Suppressor macrophage (primary cell): Measurements from ENCODE around the gene NF2.

Experiments used
- DNase-seq, 4 experiments: peaks; one replicate each; pipeline ENCODE4 v3.0.0-alpha.2; 2020 to 2022

NF2 gene

DNA sequence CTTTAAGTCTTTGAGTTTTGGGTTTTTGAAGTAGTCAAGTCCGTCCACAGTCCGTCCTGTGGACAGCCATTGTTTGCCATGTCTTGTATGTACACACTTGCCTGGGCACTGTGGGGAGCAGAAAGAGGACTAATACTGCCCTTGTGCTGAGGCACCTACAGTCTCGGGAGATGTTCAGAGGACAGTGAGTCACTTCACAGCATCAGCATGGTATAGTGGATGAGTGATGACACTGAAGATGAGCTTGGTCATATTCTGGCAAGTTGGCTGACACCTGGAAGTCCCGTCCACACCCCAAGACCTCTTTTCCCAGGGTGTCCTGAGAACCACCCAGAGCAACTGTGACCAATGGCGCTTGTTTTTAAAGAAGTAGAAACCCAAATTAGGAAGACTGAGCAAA, 29.2 kb downstream of the NF2 start:
- DNase-seq: no peak

DNA sequence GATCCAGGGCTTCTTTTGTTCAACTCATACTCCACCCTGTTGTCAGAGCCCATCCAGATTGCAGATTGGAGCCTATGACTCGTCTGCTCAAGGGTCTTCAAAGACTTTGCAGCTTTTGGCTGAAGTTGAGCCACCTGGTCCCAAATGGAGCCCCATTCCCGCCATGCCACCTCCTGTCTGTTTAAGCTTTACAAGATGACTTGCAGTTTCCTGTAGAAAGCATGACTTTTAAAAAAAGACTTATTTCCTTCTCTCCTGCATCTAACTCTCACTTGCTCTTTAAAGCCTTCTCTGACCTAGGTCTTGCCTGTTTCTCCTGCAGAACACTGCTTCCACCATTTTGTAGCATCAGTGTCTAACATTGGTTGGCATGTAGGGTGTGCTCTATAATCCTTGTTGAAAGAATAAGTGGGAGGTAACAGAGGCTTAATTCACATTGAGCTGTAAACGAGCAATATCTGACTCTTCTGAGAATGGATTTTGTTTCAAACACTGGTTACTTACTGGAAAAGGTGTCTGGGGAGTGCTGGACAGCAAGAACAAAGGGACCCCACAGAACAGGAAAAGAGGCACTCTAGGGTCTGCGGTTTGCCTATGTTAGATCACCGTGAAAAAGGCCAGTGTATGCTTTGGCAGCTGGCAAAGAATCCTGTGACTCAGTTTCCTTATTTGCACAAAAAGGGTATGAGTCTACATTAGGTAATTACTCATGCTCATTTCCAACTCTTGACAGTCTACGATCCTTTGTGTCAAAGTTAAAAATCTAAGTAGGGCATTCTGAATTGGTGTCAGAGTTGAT, 30.3 kb downstream of the NF2 start:
- DNase-seq: no peak

DNA sequence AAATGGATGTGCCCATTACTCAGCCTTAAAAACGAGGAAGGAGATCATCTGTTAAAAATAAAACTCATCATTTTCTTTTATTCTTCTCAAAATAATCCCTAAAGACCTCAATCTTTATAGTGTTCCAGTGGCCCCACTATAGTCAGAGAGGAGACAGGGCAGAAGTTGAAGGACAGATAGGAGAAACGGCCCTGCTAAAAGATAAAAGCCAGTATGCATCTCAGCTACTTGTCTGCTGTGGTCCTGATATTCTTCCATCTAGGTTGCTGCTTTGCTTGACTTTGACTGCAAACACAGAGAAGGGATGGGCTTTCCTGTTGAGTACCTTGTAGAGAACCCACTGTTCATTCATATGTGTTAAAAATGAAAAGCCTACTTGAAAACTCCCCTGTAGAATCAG, 31.4 kb downstream of the NF2 start:
- DNase-seq: no peak

DNA sequence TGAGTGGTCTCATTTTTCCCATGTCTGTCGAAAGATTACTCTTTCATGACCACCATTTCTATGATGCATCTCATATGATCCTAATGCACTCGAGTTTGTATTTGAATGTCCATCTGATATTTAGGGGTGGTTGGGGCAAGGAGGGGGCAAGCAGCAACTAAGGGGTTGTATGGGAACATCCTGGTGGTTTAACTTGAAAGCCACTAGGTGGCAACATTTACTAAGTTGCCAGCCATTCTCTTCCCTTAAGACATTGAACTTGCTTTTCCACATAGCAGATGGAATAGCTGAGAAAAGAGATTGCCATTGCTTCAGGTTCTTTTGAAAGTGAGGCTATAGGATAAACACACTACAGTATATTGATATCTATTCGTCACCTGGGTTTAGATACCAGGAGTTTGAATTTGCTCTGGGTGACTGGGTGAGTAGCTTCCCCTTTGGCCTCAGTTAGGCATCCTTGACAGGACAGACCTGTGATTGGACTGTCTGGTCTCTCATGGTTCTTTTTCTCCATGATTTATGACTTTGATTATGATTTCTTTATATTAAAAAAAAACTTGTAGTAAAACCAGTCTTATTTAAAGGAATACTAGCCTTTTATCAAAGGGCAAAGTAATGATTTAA, 32.4 kb downstream of the NF2 start:
- DNase-seq: peak; percentile 31 to 70 (median 54)

DNA sequence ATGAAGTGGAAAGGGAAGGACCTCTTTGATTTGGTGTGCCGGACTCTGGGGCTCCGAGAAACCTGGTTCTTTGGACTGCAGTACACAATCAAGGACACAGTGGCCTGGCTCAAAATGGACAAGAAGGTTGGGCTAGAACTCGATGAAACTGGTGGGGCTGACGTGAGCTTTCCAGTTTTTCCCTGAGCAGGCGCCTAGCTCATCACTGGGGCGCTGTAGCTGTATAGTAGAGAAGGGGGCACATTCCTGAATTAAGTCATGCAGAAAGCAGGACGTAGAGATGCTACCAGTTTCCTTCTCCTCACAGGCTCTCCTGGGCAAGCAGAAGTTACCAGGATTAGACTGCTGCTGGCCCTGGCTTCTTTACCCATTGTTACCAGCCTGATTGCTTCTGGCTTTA, 33.3 kb downstream of the NF2 start:
- no peak for DNase-seq

DNA sequence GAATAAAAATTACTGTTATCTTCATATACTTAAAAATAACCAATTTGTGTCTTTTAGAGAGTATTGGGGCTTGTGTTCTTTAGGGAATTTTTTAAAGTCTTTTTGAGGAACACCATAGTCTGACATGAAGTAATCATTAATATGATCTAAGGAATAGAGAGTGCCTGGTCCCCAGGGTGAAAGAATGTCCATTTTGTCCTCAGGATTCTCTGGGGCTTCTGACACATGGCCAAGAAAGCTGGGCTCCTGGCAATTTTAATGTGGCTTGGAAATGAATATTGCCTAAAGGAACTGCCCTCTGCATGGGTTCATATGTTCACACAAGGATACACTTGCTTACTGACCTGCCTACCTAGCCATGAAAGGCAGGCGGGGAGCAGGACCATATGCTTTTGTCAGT, 33.7 kb downstream of the NF2 start:
- DNase-seq: no peak

DNA sequence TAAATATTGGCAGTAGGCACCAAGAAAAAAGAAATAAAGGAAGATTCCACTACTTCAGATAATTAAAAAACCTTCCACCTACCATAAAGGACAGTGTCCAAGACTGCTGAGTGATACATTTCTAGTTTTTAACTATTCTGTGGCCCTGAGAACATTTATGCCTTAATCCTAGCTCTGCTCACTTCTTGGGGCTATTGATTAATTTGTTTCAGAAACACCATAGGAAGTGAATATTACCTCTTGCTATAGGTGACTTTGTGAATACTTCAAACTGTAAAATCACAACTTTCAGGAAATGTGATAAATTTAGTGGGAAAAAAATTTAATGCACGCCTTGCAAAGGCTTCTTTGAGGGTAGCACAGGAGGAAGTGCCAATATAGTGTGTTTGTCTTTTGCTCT, 35.2 kb downstream of the NF2 start:
- DNase-seq: no peak

DNA sequence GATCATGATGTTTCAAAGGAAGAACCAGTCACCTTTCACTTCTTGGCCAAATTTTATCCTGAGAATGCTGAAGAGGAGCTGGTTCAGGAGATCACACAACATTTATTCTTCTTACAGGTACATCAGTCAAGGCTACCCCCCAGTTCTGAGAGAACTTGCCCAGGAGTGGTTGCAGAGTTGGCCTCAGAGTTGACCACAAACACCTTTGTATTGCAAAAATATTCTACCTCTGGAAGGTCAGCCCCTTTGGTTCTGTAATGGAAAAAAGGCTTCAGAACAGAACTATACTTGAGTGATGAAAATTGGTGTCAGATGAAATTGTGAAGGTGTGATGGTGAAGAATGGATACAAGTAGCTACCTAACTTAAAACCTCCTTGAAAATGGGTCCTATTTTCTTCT, 35.7 kb downstream of the NF2 start:
- DNase-seq: no peak

DNA sequence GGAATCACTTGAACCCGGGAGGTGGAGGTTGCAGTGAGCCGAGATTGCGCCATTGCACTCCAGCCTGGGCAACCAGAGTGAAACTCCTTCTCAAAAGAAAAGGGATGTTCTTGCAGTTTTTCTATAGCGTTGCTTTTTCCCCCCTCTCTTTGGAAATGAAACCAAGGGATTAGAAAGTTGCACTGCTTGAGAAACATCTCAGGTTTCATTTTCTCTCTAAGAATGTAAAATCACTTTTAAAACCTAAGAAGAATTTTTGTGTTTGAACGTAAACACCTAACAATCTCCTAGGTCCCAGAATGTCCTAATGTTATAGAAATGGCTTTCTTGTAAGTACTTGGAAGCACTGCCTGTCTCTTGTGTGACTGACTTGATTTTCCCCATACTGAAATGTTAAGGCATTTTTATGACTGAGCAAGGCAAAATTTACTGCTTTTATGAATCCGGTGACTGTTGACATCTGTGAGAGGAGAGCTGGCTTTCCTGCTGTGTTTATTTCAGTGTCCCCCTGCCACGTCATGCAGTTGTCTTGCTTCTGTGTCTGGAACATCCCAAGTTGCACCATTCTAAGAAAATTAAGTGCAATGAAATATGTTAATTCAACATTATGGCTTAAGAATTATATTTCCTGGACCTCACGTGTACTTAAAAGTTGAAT, 37.7 kb downstream of the NF2 start:
- peak in 2 of 4 experiments; percentile 33 to 56 for DNase-seq

DNA sequence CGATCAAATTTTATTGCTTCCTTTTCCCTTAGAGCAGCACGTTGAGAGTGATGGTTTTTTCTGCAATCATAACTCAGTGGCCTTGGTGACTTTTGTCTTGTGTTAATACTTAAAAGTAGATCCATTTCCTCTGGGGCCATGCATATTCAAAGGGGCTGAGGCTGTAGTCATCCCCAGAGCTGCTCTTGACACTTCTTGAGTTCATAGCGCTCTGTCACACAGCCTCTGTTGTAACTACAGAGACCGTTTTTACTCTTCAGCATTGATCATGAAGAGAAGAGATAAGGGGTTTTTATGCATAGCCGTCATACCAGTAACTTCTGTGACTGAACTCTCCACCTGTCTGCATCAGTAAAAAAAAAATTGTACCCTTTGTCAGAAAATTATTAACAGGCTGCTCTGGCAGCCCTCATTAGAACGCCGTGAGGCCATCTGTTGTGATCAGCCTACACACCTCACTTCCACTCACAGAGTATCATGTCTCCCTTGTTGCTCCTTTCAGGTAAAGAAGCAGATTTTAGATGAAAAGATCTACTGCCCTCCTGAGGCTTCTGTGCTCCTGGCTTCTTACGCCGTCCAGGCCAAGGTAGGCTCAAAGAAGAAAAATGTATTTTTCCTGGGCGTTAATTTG, 38.4 kb downstream of the NF2 start:
- no peak for DNase-seq

DNA sequence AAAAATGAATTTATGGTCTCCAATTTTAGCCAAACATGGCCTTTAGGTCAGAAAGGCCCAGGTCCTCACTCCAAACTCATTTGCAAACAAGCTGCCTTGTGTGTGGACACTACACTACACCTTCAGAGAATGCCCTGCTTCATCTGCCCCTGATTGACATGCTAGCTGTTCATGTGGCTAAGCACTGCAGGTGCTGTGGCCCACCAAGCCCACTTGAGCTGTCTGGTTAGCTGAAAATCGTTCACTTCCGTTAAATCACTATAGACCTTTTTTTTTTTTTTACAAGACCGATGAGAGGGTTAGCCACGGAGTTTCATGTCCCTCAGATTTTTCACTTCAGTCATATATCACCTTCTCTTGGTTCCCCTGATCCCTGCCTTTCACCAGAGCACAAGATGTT, 39.3 kb downstream of the NF2 start:
- no peak for DNase-seq

DNA sequence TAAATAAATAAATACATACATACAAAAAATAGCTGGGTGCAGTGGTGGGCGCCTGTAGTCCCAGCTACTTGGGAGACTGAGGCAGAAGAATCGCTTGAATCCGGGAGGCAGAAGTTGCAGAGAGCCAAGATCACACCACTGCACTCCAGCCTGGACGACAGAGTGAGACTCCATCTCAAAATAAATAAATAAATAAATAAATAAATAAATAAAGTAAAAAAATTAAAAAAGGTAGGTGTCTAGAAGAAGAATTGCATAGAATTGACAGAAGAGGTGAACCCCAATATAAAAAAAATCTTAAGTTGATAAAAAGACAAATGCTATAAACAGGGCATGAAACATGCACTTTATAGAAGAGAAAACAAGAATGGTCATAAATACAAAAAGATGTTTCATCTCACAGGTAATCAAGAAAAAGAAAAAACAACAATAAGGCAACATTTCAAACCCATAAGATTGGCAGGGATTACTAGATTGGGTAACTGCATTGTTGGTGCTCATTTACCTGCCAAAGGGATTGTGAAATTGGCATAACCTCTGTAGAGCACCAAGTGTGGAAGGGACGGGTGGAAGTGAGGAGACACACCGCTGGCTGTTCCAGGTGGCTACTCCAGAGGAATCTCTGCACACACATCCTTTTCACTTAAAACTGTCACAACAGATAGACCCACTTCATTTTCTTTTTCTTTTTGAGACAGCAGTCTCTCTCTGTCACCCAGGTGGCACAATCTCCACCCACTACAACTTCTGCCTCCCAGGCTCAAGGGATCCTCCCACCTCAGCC, 44.7 kb downstream of the NF2 start:
- DNase-seq: no peak

DNA sequence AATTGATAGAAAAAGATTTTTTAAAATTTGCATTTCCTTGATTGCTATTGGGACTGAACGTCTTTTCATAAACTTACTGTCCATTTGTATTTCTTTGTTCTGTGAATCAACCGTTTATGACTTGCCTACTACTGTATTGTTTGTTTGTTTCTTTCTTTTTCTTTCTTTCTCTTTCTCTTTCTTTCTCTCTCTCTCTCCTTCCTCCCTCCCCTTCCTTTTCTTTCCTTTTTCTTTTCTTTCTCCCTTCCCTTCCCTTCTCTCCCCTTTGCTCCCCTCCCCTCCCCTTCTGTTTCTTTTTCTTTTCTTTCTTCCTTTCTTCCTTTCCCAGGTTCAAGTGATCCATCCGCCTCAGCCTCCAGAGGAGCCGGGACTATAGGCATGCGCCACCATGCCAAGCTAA, 46.9 kb downstream of the NF2 start:
- no peak for DNase-seq

DNA sequence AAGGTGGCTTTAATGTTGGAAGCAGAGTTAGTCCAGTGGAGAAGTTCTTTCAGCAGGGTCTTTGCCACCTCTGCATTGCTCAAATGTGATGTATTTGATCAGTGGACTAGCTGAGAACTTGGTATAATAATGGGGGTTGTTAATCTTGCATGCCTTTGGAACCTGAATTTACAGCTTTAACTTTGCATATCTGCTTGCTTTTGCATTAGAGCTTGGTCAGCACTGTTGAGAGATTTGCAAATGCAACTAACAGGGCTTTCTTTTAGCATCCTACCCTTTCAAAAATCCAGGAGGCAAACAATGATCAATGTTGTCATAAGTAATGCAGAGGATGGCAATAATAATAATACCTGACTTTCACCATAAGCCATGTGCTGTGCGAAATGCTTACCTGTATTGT, 48.2 kb downstream of the NF2 start:
- DNase-seq: no peak

DNA sequence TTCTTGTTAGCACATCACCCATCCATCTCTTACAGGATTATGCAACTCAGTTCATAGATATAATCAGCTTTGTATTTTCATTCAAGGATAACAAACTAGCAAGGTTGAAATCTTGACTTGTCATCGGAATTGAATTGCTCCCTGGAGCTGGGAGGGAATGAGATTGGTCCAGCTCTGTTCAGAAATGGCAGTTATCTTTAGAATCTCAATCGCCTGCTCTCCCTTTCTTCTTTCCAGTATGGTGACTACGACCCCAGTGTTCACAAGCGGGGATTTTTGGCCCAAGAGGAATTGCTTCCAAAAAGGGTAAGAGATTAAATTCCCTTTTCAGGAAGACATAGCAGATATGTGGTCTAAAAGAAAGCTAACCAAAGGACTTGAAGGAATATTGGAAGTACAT, 51.0 kb downstream of the NF2 start:
- DNase-seq: no peak

DNA sequence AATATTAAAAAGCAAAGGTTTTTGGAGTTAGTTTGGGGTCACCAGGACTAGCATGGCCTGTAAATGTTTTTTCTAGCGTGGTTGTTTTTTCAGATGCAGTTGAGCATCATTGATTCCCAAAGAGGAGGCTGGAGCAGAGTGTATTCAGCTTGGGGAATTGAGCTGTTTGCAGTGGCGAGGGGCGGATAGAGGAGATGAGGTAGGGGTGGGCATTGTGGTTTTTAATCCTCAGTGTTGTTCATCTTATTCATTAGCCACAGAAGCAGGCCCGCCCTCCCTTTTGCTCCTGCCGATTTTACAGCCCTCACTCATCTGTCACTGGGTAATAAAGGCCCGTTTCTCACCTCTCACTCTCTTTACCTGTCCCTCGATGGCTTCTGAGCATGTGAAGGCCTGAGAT, 51.4 kb downstream of the NF2 start:
- DNase-seq: no peak

DNA sequence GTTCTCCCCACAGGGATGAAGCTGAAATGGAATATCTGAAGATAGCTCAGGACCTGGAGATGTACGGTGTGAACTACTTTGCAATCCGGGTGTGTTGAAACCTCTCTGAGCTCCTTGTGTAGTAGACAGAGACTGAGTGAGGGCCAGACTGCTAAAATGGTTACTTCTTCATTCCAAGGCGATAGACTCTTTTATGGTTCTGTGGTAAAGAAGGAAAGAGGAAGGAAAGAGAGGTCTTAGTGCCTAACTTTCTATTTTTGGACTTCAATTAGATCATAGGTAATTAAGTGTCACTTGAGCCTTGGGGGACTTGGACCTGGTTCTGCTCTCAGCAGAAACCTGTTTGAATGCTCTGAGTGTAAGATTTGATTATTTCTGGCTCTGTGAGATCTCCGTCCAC, 54.7 kb downstream of the NF2 start:
- DNase-seq: peak; percentile 57 to 87 (median 79)

DNA sequence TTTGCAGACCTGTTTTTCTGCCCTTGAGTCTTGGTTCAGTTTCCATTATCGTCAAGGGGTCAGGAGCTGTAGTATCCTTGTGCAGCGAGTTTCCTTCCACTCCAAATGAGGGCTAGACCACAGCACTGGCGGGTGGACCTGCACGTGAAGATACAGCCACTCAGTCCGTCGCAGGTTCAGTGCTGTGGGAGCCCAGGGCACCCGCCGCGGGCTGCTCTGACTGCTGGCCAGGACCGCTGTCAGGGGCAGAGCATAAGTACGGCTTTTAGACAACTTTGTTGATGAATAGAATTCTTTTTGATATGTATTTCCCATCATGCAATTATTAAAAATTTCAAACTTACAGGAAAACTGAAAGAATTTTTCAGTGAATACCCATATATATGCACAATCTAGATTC, 56.6 kb downstream of the NF2 start:
- DNase-seq: no peak

DNA sequence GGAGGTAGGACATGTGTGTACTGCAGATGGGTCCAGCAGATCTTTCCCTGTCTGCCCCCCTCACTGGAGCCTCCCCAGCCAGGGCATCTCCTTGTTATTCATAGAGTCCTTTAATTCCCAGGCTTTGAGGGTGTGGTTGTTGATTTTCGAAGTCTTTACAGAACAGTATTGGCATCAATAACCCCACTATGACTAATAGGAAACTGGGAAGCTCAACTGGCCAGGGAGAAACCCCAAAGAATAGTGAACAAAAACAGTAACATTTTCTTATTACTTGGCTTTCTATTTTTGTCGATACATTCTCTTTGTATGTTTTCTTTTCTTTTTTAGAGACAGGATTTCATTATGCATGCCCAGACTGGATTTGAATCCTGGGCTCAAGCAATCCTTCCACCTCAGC, 57.9 kb downstream of the NF2 start:
- DNase-seq: no peak

DNA sequence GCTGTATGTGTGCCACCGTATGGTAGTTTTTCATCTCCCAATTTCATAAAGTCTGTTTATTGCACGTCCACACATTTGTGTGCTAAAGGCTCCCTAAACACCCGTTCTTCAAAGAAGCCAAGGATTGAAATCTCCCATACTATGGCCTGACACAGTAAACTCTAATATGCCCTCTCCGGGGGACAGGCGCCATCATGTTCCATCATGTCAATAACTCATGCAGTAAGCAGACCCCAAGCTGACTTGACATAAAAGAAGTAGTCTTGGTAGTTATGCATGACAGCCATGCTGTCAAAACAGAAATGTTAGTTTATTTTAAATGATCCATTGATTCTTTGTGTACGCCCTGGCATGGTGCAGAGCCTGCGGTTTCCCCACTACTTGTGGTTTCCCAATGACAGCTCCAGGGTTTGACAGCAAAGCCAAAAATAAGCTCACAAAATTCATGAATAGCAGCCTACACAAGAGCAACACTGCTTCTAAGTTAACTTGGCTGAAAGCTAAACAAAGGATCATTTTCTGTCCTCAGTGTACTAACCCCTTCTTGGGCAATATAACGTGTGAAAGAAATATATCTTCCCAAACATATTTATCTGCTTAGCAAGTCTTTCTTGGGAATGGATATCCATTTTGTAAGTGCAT, 59.9 kb downstream of the NF2 start:
- no peak for DNase-seq

DNA sequence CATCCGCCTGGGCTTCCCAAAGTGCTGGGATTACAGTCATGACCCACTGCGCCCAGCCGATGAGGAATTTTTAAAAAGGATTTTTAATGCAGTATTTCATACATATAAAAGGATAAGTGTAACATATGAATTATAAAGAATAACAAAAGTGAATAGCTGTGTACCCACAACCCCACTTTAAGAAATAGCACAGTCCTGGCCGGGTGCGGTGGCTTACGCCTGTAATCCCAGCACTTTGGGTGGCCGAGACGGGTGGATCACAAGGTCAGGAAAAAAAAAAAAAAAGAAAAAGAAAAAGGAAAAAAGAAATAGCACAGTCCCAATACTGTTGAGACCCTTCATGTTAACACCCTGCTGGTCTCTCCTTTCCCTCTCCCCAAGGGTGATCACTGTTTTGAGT, 62.1 kb downstream of the NF2 start:
- no peak for DNase-seq

DNA sequence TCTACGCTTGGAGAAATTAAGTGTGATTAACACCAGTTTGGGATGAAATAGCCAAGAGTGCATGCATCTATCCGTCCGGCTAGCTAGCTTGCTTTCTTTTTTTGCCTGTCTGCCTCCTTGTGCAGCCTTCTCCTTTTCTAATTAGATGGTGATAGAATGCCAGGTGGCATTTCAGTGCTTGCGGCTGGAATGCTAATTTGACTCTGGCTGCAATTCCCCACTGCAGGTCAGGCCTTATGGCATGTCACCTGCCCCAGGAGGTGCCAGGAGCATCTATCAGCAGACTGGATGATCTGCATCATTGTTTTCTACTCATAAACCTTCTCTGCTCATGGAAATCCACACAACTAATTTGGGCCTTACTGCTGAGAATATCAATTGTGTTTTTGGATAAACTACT, 65.2 kb downstream of the NF2 start:
- DNase-seq: no peak
